Heart left ventricle (tissue), 13 donors: ENCODE results near the gene GPR119.
"Not testable (repeated sequence)": the region's sequence is repeated elsewhere in the genome, so short reads cannot be mapped to it uniquely, and the experiment has no call there.

Experiments used
- POLR2A ChIP-seq, 2 donors: fragments of 450-650 bp; IDR thresholded peaks; one replicate each; pipeline ENCODE4 v1.6.1; 2017; ENCODE audit warnings: antibody characterized with exemption in 2 of 2, mild to moderate bottlenecking in 2 of 2, moderate library complexity in 2 of 2
- TF ChIP-seq, protein P1 (sequence below), 12 donors: fragments of 200-600 bp; sonication (generic) in 4 of 12; IDR thresholded peaks; one replicate each; pipeline versions ENCODE4 v1.5.0 to v1.8.0; 2018 to 2022; ENCODE audit warnings: antibody characterized with exemption in 12 of 12, mild to moderate bottlenecking in 5 of 12
- donor health status: ischemic (EF 13 %, LVEDD 7.1; RV severe dilation, severe dysfunction).
- donor health status: DM: no; HTN: yes; CAD: no.
- donor health status: DM: no; HTN: no; CAD: no.
- donor health status: ischemic (EF 25% LVEDD 6.9; RV normal size, moderate dysfunction).
- donor health status: ischemic (EF 25% LVEDD 5.7; RV mildly dilated, moderate dysfunction).
- donor health status: ischemic (EF 35%, LVEDD 5.7; RV mildly dilated, moderate dysfunction).
- donor health status: nonischemic (EF 11% LVEDD 7.7; RV severe dilation, severe dysfunction).
- donor health status: DM: yes; HTN: yes; CAD: no.
- donor health status: PGD.
- donor health status: ischemic (EF 29% LVEDD 5.4; RV normal size, mild dysfunction).
- donor health status: nonischemic (EF 23%, LVEDD 6.1; RV moderate dilation, normal function).

DNA sequence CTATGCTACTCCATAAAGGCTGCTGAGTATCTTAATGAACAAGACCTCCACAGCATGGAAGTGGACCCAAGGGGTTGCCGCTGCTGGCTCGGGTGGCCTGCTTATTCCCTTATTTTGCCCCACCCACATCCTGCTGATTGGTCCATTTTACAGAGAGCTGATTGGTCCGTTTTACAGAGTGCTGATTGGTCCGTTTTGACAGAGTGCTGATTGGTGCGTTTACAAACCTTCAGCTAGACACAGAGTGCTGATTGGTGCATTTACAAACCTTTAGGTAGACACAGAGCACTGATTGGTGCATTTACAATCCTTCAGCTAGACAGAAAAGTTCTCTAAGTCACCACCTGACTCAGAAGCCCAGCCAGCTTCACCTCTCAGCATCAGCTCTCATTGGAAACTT is 43.8 kb upstream of the GPR119 start:
- TF ChIP-seq, protein P1, sequence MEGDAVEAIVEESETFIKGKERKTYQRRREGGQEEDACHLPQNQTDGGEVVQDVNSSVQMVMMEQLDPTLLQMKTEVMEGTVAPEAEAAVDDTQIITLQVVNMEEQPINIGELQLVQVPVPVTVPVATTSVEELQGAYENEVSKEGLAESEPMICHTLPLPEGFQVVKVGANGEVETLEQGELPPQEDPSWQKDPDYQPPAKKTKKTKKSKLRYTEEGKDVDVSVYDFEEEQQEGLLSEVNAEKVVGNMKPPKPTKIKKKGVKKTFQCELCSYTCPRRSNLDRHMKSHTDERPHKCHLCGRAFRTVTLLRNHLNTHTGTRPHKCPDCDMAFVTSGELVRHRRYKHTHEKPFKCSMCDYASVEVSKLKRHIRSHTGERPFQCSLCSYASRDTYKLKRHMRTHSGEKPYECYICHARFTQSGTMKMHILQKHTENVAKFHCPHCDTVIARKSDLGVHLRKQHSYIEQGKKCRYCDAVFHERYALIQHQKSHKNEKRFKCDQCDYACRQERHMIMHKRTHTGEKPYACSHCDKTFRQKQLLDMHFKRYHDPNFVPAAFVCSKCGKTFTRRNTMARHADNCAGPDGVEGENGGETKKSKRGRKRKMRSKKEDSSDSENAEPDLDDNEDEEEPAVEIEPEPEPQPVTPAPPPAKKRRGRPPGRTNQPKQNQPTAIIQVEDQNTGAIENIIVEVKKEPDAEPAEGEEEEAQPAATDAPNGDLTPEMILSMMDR (IDR thresholded peaks at IDR 0.05), result not testable (repeated sequence)
- TF ChIP-seq POLR2A (IDR thresholded peaks at IDR 0.05), result not testable (repeated sequence)
